SK-N-SH treated with all-trans-retinoic acid at 6 μM for 48 hours (cell line): ENCODE measurements around the gene PRKG1.

Experiments
- ATAC-seq: fragments of 200-7000 bp; cut with Tn5 transposase; 3 replicates; pipeline ENCODE4 v1.9.1; 2020; ENCODE audit warnings: mild to moderate bottlenecking, moderate library complexity
- ARNTL ChIP-seq: fragments of 450-650 bp; formaldehyde crosslinking; IDR thresholded peaks from 2 replicates; pipeline ENCODE4 v1.5.0; 2020; ENCODE audit warnings: low read depth, mild to moderate bottlenecking, moderate library complexity, borderline replicate concordance
- BACH2 ChIP-seq: fragments of 250-450 bp; sonication (Bioruptor Pico); IDR thresholded peaks from 2 replicates; pipeline ENCODE4 v1.9.0; 2021; ENCODE audit warnings: mild to moderate bottlenecking, borderline replicate concordance
- CREB5 ChIP-seq: fragments of 250-450 bp; sonication (Bioruptor Pico); IDR thresholded peaks from 2 replicates; pipeline ENCODE4 v1.5.1; 2020; ENCODE audit warnings: low read depth, mild to moderate bottlenecking, moderate library complexity
- CSDC2 ChIP-seq: fragments of 250-450 bp; sonication (Bioruptor Pico); IDR thresholded peaks from 2 replicates; pipeline ENCODE4 v1.5.0; 2020; ENCODE audit warnings: mild to moderate bottlenecking, moderate library complexity
- CSRNP3 ChIP-seq: fragments of 250-450 bp; sonication (Bioruptor Pico); IDR thresholded peaks from 2 replicates; pipeline ENCODE4 v1.5.1; 2021; ENCODE audit warnings: mild to moderate bottlenecking, moderate library complexity
- ESRRG ChIP-seq: fragments of 250-450 bp; sonication (Bioruptor Pico); IDR thresholded peaks from 2 replicates; pipeline ENCODE4 v1.6.1; 2021; ENCODE audit warnings: mild to moderate bottlenecking
- GLIS3 ChIP-seq: fragments of 250-450 bp; sonication (Bioruptor Pico); IDR thresholded peaks from 2 replicates; pipeline ENCODE4 v1.5.0; 2020; ENCODE audit warnings: mild to moderate bottlenecking, moderate library complexity
- ISL1 ChIP-seq: fragments of 250-450 bp; sonication (Bioruptor Pico); IDR thresholded peaks from 2 replicates; pipeline ENCODE4 v2.1.2; 2022; ENCODE audit warnings: mild to moderate bottlenecking, moderate library complexity
- OSR1 ChIP-seq: fragments of 250-450 bp; sonication (Bioruptor Pico); IDR thresholded peaks from 2 replicates; pipeline ENCODE4 v1.8.0; 2022; ENCODE audit warnings: moderate library complexity, mild to moderate bottlenecking, inconsistent platforms
- POU6F1 ChIP-seq: fragments of 250-450 bp; sonication (Bioruptor Pico); IDR thresholded peaks from 2 replicates; pipeline ENCODE4 v1.8.0; 2021; ENCODE audit warnings: low read depth, mild to moderate bottlenecking, moderate library complexity, borderline replicate concordance
- RARB ChIP-seq: fragments of 250-450 bp; sonication (Bioruptor Pico); IDR thresholded peaks from 2 replicates; pipeline ENCODE4 v1.8.0; 2021; ENCODE audit warnings: mild to moderate bottlenecking, moderate library complexity
- SNAI2 ChIP-seq: fragments of 250-450 bp; sonication (Bioruptor Pico); IDR thresholded peaks from 2 replicates; pipeline ENCODE4 v1.5.0; 2020; ENCODE audit warnings: mild to moderate bottlenecking, moderate library complexity
- TOX ChIP-seq: fragments of 250-450 bp; sonication (Bioruptor Pico); IDR thresholded peaks from 2 replicates; pipeline ENCODE4 v1.8.0; 2021; ENCODE audit warnings: mild to moderate bottlenecking, moderate library complexity, borderline replicate concordance
- TSHZ2 ChIP-seq: fragments of 250-450 bp; sonication (Bioruptor Pico); IDR thresholded peaks from 2 replicates; pipeline ENCODE4 v1.5.0; 2020; ENCODE audit warnings: mild to moderate bottlenecking, moderate library complexity
- ZC3H10 ChIP-seq: fragments of 250-450 bp; sonication (Bioruptor Pico); IDR thresholded peaks from 2 replicates; pipeline ENCODE4 v1.5.1; 2021; ENCODE audit warnings: mild to moderate bottlenecking, moderate library complexity
- ZFP3 ChIP-seq: fragments of 250-450 bp; sonication (Bioruptor Pico); IDR thresholded peaks from 2 replicates; pipeline ENCODE4 v1.5.0; 2020; ENCODE audit warnings: mild to moderate bottlenecking, moderate library complexity
- ZFP30 ChIP-seq: fragments of 450-650 bp; formaldehyde crosslinking; IDR thresholded peaks from 2 replicates; pipeline ENCODE4 v1.5.0; 2022; ENCODE audit warnings: mild to moderate bottlenecking, moderate library complexity
- ZNF565 ChIP-seq: fragments of 450-650 bp; formaldehyde crosslinking; conservative IDR thresholded peaks from 2 replicates; pipeline ENCODE4 v1.5.0; 2020; ENCODE audit warnings: low read depth, mild to moderate bottlenecking, moderate library complexity
- ZNF70 ChIP-seq: fragments of 450-650 bp; formaldehyde crosslinking; IDR thresholded peaks from 2 replicates; pipeline ENCODE4 v1.5.0; 2020; ENCODE audit warnings: mild to moderate bottlenecking, moderate library complexity
- ZNF8 ChIP-seq: fragments of 450-650 bp; formaldehyde crosslinking; IDR thresholded peaks from 2 replicates; pipeline ENCODE4 v1.5.0; 2020; ENCODE audit warnings: mild to moderate bottlenecking, moderate library complexity

The PRKG1 gene

GRCh38 chr10:52217531-52217930 lies 1143.2 kb downstream of the PRKG1 start:
- TF ChIP-seq POU6F1 (no peak), CREB5 (CRISPR knock-in tag) (no peak), CSDC2 (CRISPR knock-in tag) (no peak), BACH2 (no peak), CSRNP3 (no peak), ZFP3 (CRISPR knock-in tag) (no peak), ZC3H10 (CRISPR knock-in tag) (no peak), TOX (no peak), ZNF70 (no peak), OSR1 (no peak), ESRRG (no peak), ZNF8 (CRISPR knock-in tag) (no peak), ZNF565 (CRISPR knock-in tag) (no peak), ZFP30 (no peak)
- TF ChIP-seq, all 23 proteins: peak for 0
- no peak for ATAC-seq

DNA sequence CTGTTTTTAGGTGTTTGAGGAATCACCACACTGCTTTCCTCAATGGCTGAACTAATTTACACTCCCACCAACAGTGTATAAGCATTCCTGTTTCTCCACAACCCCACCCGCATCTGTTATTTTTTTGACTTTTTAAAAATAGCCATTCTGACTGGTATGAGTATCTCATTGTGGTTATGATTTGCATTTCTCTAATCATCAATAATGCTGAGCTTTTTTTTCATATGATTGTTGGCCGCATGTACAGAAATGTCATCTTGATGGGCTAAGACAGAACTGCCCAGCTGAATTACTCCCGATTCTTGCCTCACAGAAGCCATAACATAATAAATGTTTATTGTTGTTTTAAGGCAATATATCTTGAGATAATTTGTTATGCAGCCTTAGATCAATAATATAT lies 1146.7 kb downstream of the PRKG1 start:
- no peak for ATAC-seq
- TF ChIP-seq GLIS3 (CRISPR knock-in tag) = no peak
- no peak for TF ChIP-seq SNAI2 (CRISPR knock-in tag)
- no peak for TF ChIP-seq ARNTL (CRISPR knock-in tag)
- no peak for TF ChIP-seq ZFP30

DNA sequence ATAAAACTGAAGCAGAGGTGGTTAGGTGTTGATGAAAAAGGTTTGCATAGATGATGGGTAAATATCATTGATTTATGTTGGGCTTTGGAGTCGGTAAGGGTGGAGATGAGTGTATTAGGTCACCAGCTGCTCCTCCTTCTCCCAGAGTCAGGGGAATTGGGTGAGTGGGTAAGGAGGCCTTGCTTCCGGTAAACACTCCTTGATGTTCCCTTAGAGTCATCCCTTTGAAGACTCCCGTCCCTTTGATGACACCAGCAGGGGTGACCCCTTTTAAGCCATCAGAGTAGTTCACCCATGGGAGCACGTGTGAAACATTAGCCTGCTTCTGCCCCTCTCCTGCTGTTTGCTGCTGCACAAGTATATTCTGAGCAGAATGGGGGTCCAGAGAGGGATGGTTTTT lies 1147.6 kb downstream of the PRKG1 start:
- no peak for ATAC-seq
- TF ChIP-seq ZNF70 (no peak), ZNF8 (CRISPR knock-in tag) (no peak), BACH2 (no peak), ZFP30 (no peak), ISL1 (CRISPR knock-in tag) (no peak), CREB5 (CRISPR knock-in tag) (no peak), SNAI2 (CRISPR knock-in tag) (no peak), OSR1 (no peak), CSDC2 (CRISPR knock-in tag) (no peak), POU6F1 (no peak), TOX (no peak), TSHZ2 (CRISPR knock-in tag) (no peak), CSRNP3 (no peak), ZFP3 (CRISPR knock-in tag) (no peak), RARB (CRISPR knock-in tag) (no peak), ZNF565 (CRISPR knock-in tag) (no peak)
